HCT116 (cell line): ENCODE measurements around the gene ATRN.

Source experiments
- CEBPB ChIP-seq: IDR thresholded peaks from 2 replicates; pipeline ENCODE4 v1.6.1; 2012; ENCODE audit warnings: low read depth
- EZH2 ChIP-seq: fragments of 200-600 bp; sonication (generic); IDR thresholded peaks from 2 replicates; pipeline ENCODE4 v1.6.1; 2017; ENCODE audit warnings: antibody characterized with exemption, mixed run types
- POLR2A ChIP-seq: IDR thresholded peaks from 2 replicates; pipeline ENCODE4 v1.7.0; 2011; ENCODE audit warnings: borderline replicate concordance; ENCODE audit not compliant: insufficient read depth, insufficient read length; ENCODE audit errors: extremely low read depth
- SRF ChIP-seq: IDR thresholded peaks from 2 replicates; pipeline ENCODE4 v1.6.1; 2012; ENCODE audit warnings: low read depth
- TCF7L2 ChIP-seq: IDR thresholded peaks from 2 replicates; pipeline ENCODE4 v1.7.0; 2011; ENCODE audit warnings: borderline replicate concordance, inconsistent platforms; ENCODE audit not compliant: insufficient read depth, insufficient read length; ENCODE audit errors: extremely low read depth
- YY1 ChIP-seq: IDR thresholded peaks from 2 replicates; pipeline ENCODE4 v1.6.1; 2011; ENCODE audit warnings: low read length, low read depth, moderate library complexity, mild to moderate bottlenecking; ENCODE audit not compliant: insufficient replicate concordance; ENCODE audit errors: extremely low read depth
- ZNF274 ChIP-seq: fragments of 200-500 bp; sonication (Bioruptor generic); IDR thresholded peaks from 2 replicates; pipeline ENCODE4 v1.6.1; 2014; ENCODE audit warnings: mild to moderate bottlenecking, low read depth, low read length, inconsistent platforms
- TF ChIP-seq, protein P1 (sequence below), 3 experiments: fragments of 200-600 bp in 1 of 3; sonication (generic) in 1 of 3; IDR thresholded peaks in 2 of 3; conservative IDR thresholded peaks in 1 of 3; 2 replicates each; pipeline ENCODE4 v1.5.1; 2012 to 2017; ENCODE audit warnings: low read depth in 2 of 3, low read length in 2 of 3, antibody characterized with exemption in 1 of 3, borderline replicate concordance in 1 of 3, control low read depth in 1 of 3, mild to moderate bottlenecking in 1 of 3, mixed read lengths in 1 of 3, mixed run types in 1 of 3, moderate library complexity in 1 of 3; ENCODE audit not compliant: insufficient read depth in 1 of 3

DNA sequence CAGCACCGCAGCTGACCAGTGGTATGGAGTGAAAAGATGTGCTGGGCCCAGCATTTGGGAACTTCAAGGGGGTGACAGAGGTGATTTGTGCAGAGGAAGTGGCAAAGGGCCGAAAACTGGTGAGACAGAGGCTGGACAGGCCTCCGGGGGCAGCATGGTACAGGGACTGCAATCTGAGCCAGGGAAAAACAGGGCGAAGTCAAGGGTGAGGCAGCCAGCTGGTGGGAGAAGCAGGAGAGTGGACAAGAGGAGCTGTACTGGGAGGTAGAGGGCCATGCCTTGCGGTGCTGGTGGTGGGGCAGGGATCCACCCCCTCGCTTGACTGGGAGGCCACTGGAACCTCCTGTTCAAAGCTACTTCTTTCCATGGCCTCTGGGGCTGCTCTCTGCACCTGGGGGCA, 199.7 kb downstream of the ATRN start:
- TF ChIP-seq SRF, result no peak
- TF ChIP-seq, protein P1, sequence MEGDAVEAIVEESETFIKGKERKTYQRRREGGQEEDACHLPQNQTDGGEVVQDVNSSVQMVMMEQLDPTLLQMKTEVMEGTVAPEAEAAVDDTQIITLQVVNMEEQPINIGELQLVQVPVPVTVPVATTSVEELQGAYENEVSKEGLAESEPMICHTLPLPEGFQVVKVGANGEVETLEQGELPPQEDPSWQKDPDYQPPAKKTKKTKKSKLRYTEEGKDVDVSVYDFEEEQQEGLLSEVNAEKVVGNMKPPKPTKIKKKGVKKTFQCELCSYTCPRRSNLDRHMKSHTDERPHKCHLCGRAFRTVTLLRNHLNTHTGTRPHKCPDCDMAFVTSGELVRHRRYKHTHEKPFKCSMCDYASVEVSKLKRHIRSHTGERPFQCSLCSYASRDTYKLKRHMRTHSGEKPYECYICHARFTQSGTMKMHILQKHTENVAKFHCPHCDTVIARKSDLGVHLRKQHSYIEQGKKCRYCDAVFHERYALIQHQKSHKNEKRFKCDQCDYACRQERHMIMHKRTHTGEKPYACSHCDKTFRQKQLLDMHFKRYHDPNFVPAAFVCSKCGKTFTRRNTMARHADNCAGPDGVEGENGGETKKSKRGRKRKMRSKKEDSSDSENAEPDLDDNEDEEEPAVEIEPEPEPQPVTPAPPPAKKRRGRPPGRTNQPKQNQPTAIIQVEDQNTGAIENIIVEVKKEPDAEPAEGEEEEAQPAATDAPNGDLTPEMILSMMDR (IDR thresholded peaks at IDR 0.05 in 2 of 3, conservative IDR thresholded peaks at IDR 0.05 in 1 of 3; ENCODE audit: borderline replicate concordance in 1 of 3, insufficient read depth in 1 of 3, low read depth in 2 of 3, low read length in 2 of 3), result peak in 2 of 3 experiments; percentile 18 to 22; a peak in 1 of 6 replicates
- no peak for TF ChIP-seq EZH2
- TF ChIP-seq POLR2A, result no peak
- TF ChIP-seq YY1, result no peak
- TF ChIP-seq CEBPB, result no peak
- TF ChIP-seq TCF7L2, result no peak
- TF ChIP-seq ZNF274, result no peak
